SKM-1 treated with dmso at 0.1 percent for 144 hours (cell line): Measurements from ENCODE around the gene ITIH3.

Experiments
- DNase-seq: peaks from one replicate; lab custom pipeline; 2025; ENCODE audit not compliant: unreplicated experiment; lab: John Stamatoyannopoulos, UW

The ITIH3 gene

DNA sequence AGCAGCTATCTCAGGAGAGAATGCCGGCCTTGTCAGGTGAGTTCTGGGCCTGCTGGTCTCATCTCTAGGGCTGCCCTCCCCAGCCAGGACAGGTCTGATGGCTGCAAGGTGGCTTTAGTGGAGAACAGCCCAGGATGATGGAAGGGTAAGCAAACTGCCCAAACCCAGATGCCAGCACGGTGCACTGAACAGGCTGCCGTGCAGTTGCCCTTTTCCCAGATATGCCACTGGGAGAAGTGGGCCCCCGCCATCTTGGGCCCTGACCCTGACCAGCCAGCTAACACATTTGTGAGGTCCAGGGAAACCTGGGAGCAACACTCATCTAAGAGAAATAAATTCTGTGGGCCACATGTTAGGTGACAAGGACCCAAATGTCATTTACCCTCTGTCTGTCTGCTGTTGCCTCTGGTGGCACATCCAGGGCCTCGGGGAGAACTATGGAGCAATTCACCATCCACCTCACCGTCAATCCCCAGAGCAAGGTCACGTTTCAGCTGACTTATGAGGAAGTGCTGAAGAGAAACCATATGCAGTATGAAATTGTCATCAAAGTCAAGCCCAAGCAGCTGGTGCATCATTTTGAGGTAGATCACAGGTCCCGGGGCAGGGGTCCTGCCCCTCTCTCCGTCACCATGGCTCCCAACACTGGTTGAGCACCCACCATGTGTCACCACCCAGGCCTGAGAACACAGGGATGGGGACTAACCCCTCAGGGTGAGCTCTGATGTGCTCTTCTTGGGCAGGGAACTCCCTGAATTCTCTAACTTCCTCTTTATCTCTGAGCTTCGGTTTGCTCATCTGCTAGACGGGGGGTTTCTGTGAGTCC, 15.4 kb upstream of the ITIH3 start:
- peak; percentile 63 for DNase-seq

DNA sequence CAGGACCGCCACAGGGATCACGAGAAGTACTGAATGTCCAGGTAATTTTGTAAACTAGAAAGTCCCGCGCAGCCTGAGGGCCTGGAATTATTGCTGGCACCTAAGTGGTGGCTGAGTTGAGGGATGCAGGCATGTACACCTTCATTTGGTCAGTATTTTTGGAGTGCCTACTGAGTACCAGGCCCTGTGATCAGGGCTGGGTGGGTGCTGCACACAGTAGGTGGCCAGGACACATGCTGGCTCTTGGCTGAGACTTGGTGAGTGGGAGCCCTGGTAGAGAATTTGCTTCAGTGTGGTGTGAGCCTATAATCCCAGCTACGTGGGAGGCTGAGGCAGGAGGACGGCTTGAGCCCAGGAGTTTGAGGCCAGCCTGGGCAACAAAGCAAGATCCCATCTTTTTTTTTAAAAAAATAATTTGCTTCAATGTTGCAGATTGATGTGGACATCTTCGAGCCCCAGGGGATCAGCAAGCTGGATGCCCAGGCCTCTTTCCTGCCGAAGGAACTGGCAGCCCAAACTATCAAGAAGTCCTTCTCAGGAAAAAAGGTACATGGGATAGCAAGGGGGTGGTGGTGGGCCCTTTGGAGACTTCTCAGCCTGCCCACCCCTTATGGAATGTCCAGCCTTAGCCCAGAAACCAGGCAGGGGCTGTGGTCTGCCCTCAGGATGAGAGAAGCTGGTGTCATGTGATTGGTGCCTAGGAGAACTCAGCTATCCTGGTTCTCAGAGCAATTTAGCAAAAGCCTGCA, 14.6 kb upstream of the ITIH3 start:
- DNase-seq, result no peak

DNA sequence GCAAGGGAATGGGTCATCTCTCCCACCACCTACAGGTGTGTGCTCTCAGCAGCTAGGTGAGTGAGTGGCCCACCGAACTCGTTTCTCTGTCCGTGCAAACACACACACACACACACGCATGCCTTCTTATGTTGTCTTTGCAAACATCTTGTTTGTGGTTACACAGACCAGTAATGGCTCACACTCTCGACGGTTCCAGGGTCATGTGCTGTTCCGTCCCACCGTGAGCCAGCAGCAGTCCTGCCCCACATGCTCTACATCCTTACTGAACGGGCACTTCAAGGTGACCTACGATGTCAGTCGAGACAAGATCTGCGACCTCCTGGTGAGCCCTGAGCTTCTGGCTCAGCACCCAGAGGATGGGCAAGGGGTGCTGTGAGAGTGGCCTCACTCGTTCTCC, 12.9 kb upstream of the ITIH3 start:
- DNase-seq, result no peak

DNA sequence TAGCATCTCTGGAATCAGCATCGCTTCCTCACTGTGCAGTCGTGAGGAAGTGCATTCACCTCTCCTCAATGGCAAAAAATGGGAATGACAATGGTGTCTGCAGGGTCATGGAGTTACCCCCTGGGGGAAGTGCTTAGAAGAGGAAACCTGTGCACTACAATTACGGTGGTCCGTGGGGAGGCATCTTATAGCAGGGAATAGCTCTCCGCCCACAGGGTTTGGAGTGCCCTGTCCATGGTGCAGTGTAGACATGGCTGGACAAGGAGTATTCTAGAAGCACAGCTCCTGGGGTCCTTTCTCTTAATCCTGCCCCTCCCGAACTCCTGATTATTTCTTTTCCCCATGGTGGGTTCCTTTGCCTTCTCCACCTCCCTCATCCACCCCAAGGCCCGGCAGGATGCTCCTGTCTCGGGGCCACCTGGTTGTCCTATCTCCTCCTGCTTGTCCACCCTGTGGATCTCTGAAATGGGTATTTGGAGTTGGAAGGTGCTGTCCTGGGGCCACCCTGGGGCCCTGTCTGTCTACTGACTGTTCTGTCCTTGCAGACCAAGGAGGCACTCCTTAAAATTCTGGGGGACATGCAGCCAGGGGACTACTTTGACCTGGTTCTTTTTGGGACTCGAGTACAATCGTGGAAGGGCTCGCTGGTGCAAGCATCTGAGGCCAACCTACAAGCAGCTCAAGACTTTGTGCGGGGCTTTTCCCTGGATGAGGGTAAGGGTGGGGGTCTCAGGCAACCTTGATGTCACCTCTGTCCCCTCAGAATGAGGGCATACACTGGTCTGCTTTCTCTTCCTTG, 12.0 kb upstream of the ITIH3 start:
- DNase-seq, result no peak

DNA sequence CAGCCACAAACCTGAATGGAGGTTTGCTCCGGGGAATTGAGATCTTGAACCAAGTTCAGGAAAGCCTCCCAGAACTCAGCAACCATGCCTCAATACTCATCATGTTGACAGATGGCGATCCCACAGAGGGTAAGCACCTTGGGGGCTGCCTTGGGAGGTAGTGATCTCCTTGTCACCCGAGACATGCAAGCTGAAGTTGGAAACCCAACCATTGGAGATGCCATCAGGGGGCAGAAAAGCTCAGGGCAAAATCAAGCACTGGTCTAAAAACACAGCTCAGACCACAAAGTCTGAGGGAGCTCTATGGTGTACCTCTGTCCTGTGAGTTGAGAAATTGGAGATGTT, 11.4 kb upstream of the ITIH3 start:
- no peak for DNase-seq

DNA sequence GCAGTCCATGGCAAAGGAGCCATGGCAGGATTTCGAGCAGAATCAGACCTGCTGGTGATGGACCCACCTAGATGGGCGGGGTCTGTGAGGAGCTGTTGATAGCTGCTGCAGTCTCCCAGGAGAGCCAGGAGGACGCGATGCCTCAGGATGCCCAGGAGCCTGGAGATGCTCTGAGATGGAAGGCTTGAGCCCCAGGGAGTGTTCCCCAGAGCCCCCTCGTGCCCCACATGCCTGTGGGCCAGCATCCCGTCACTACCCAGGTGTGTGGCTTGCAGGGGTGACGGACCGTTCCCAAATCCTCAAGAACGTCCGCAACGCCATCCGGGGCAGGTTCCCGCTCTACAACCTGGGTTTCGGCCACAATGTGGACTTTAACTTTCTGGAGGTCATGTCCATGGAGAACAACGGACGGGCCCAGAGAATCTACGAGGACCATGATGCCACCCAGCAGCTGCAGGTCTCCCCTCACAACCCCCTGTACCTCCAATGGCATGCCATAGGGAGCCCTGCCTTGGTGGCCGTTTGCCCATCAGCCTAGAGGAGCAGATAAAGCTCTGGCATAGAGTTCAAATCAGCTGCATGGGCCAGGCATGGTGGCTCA, 10.5 kb upstream of the ITIH3 start:
- DNase-seq, result no peak

GRCh38 chr3:52784931-52785590, 9.5 kb upstream of the ITIH3 start:
- DNase-seq, result no peak

DNA sequence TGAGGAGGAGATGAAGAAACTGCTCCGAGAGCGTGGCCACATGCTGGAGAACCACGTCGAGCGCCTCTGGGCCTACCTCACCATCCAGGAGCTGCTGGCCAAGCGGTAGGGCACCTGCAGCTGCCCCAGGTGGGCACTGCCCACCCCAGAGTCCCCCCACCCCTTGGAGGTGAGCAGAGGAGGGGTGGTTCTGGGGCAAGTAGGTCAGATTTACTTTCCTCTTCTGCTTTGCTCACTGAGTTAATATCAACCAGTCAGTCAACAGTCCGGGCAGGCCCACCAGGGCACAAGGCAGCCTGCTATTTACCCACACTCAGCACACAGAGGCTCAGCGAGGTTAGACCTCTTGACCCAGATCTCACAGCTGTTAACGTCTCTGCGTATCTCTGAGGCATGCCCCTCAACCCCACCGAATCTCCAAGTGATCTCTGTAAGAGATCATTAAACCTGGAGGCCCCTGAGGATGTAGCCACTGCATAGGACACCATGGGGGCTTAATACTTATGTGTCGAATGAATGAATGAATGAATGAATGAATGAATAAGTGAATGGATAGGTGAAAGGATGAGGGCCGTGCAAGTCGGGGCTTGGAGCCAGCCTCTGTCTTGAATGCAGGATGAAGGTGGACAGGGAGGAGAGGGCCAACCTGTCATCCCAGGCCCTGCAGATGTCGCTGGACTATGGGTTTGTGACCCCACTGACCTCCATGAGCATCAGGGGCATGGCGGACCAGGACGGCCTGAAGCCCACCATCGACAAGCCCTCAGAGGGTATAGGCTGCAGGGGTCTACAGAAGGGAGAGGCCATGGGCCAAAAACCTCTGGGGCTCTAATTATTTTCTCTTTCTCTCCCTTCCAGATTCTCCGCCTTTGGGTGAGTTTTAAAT, 8.0 kb upstream of the ITIH3 start:
- no peak for DNase-seq

- DNase-seq, result no peak
Measured at GRCh38 chr3:52787246-52787645, 7.3 kb upstream of the ITIH3 start.

DNA sequence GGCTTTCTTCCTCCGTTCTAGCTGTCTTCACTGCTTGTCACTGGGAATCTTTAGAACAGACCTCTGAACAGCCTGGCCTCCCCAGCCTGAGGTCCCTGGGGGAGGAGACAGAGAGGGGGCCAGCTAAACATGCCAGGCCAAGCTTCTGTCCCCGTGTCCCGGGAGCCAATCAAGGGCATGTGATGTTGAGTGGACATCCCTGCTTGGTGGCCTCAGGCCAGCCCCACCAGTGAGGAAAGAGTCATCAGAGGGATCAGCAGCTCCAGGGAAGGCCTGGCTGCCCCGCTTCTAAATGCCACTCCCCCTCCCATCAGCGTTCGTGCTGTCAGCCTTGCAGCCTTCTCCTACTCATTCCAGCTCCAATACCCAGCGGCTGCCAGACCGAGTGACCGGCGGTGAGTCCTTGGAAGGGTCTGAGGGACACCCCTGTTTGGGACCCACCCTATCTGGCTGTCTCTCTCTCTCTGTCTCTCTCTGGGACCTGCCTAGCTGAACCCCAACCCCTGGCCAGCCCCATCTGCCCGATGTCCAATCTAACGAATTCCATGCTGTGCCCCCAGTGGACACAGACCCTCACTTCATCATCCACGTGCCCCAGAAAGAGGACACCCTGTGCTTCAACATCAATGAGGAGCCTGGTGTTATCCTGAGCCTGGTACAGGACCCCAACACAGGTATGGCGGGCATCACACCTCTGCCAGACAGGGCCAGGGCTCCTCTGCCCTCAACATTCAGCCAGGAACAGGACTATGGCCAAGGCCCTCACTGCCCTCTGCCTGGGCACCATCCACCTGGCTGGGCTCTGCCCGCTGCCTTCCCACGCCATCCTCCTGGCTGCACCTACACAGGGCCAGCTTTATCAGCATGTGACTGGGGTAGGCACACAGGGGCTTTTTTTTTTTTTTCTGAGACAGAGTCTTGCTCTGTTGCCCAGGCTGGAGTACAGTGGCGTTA, 6.6 kb upstream of the ITIH3 start:
- no peak for DNase-seq

DNA sequence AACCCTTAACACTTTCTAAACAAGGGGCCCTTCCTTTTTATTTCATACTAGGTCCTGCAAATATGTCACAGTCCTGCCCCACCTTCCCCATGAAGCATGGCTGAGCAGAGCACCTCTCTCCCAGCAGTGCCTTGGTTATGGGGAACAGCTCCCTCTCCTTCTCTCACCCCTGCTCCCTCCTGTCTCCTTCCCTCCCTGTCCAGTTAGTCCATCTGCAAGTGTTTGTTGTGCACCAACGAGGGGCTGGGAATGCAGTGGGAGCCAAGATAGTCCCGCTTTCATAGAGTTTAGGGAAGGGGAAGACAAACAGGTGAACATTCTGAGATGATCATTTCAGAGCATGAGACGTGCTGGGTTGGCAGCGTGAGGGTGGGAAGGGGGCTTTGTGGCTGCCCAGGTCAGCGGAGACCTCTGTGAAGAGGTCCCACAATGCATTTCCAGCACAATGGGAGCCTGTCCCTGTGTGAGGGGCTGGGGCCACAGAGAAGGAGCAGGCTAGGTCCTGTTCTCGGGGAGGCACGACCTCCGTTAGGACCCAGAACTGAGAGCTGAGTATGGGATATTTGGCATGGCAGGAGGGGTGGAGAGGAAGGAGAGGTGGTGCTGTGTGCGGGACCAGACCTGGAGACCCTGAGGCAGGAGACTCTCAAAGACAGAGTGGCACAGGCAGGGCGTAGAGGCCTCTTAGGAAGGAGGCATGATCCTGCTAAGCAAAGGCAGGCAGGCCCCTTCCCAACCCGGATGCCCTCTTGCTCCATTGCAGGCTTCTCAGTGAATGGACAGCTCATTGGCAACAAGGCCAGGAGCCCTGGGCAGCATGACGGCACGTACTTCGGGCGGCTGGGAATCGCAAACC, 5.5 kb upstream of the ITIH3 start:
- DNase-seq, result no peak

- no peak for DNase-seq
Measured at GRCh38 chr3:52789746-52790040, 4.9 kb upstream of the ITIH3 start.

- no peak for DNase-seq
Measured at GRCh38 chr3:52790337-52790736, 4.3 kb upstream of the ITIH3 start.

DNA sequence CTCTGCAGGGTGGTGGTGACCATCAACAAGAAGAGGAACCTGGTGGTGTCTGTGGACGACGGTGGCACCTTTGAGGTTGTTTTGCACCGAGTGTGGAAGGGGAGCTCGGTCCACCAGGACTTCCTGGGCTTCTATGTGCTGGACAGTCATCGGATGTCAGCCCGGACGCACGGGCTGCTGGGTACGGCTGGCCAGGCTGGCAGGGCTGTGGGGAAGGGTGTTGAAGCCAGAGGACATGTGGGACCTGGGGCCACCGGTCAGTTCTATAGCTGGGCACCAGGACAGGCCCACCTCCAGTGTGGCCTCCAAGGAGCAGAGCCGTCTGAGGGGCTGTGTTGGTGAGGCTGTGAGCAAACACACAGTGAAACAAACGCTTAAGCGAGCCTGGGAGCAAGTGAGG, 3.9 kb upstream of the ITIH3 start:
- DNase-seq, result no peak

DNA sequence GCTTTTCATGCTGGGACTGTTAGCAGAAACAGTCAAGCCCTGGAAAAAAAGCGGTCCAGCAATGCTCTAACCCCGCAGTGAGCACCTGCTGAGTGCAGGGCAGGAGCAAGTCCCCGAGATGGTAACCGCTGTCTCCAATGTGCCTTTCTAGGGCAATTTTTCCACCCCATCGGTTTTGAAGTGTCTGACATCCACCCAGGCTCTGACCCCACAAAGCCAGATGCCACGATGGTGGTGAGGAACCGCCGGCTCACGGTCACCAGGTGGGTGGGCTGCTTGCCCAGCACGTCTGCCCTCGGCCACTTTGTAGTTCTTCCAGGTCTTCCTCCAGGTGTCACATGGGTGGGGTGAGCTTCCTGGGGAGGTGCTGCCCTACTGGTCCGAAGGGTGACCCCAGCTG, 3.2 kb upstream of the ITIH3 start:
- DNase-seq, result no peak

DNA sequence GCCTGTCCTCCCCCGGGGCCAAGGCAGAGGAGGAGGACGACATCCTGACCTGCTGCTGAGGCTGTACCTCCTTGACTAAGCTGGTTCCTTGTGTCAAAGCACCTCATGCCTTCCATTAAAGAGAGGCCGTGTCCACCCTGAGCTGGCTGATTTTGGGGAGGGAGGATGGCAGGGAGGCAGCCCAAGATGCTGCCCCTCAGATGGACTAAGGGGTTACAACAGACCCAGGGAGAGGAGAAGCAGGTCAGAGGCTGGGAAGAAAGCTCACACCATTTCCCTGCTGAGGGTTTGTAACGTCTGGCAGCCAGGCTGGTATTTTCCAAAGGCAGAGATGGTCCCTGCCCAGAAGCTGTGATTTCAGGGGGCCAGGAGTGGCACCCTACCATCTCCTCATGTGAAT, 2.7 kb upstream of the ITIH3 start:
- no peak for DNase-seq

- DNase-seq, result no peak
Measured at GRCh38 chr3:52792413-52792812, 2.2 kb upstream of the ITIH3 start.
